OCI-LY7 (cell line): ENCODE measurements around the gene IGSF22.

Experiments used
- EZH2phosphoT487 ChIP-seq: fragments of 200-600 bp; sonication (generic); IDR thresholded peaks from 2 replicates; pipeline ENCODE4 v1.6.1; 2018; ENCODE audit warnings: low read depth, borderline replicate concordance, mild to moderate bottlenecking, mixed run types, antibody characterized with exemption, low read length, moderate library complexity, mixed read lengths
- TF ChIP-seq, protein P1 (sequence below): fragments of 200-600 bp; sonication (generic); conservative IDR thresholded peaks from 2 replicates; pipeline ENCODE4 v1.5.1; 2014; ENCODE audit warnings: mild to moderate bottlenecking, antibody characterized with exemption, low read length, moderate library complexity, mixed read lengths

DNA sequence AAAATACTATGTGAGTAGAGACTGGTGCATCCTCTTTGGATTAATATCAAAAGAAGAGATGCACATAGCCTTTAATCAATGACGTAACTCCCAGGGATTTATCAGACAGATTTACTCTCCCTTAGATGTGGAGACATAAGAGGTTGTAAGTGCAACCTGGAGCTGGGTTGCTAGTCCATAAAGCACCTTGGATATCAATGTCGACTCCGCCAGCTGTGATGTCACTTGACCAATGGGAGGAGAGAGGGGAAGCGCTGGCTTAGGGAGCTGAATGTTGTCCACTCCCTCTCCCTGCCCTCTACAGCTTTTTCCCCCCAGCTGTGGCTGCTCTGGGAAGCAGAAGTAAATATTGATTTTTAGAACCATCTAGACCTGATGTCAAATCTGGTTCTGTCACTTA, 56.3 kb downstream of the IGSF22 start:
- TF ChIP-seq, protein P1, sequence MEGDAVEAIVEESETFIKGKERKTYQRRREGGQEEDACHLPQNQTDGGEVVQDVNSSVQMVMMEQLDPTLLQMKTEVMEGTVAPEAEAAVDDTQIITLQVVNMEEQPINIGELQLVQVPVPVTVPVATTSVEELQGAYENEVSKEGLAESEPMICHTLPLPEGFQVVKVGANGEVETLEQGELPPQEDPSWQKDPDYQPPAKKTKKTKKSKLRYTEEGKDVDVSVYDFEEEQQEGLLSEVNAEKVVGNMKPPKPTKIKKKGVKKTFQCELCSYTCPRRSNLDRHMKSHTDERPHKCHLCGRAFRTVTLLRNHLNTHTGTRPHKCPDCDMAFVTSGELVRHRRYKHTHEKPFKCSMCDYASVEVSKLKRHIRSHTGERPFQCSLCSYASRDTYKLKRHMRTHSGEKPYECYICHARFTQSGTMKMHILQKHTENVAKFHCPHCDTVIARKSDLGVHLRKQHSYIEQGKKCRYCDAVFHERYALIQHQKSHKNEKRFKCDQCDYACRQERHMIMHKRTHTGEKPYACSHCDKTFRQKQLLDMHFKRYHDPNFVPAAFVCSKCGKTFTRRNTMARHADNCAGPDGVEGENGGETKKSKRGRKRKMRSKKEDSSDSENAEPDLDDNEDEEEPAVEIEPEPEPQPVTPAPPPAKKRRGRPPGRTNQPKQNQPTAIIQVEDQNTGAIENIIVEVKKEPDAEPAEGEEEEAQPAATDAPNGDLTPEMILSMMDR = no peak
- TF ChIP-seq EZH2phosphoT487 = no peak
